HEK293T (cell line): ENCODE measurements around the gene SLC7A6OS.

ENCODE experiments used
- CTCF ChIA-PET: fragments of 350-600 bp; formaldehyde crosslinking; extraction: SDS; loops from one replicate; lab custom pipeline; 2021; ENCODE audit warnings: antibody characterized with exemption, inconsistent platforms; lab: Yijun Ruan, JAX
- POLR2A ChIA-PET: fragments of 350-600 bp; formaldehyde crosslinking; extraction: SDS; loops from one replicate; lab custom pipeline; 2020; ENCODE audit warnings: antibody characterized with exemption, inconsistent platforms; lab: Yijun Ruan, JAX
- DNase-seq: peaks from one replicate; pipeline ENCODE4 v3.0.0; 2012; ENCODE audit warnings: mixed read lengths; ENCODE audit errors: extremely low spot score
- BHLHE40 ChIP-seq: fragments of 450-650 bp; IDR thresholded peaks from 2 replicates; pipeline ENCODE4 v1.6.1; 2016; ENCODE audit warnings: mild to moderate bottlenecking, moderate library complexity, borderline replicate concordance
- FOXA1 ChIP-seq: fragments of 450-650 bp; IDR thresholded peaks from 2 replicates; pipeline ENCODE4 v1.6.1; 2016; ENCODE audit warnings: mild to moderate bottlenecking
- L3MBTL2 ChIP-seq: fragments of 450-650 bp; conservative IDR thresholded peaks from 2 replicates; pipeline ENCODE4 v1.6.1; 2016; ENCODE audit warnings: mild to moderate bottlenecking
- LEF1 ChIP-seq: fragments of 450-650 bp; IDR thresholded peaks from 2 replicates; pipeline ENCODE4 v1.6.1; 2017; ENCODE audit warnings: mild to moderate bottlenecking, borderline replicate concordance
- ZNF384 ChIP-seq: fragments of 450-650 bp; IDR thresholded peaks from 2 replicates; pipeline ENCODE4 v1.6.1; 2016

The SLC7A6OS gene

DNA sequence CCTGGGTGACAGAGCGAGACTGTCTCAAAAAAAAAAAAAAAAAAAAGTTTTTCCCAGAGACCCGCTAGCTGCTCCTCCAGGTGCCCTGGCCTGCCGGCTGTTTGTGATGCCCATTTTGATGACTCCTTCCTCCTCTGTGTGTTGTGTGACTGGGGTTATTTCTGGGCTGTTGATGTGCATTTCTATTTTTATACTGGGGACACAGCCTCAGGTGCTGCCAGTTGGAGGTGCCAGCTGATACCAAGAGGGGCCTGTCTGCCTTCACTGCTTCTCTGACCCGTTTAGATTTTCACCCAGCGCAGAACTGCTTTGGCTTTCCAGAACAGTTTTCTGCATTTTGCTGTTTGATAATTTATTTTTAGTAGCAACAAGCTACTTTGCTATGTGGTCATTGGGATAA, 58.9 kb downstream of the SLC7A6OS start:
- TF ChIP-seq ZNF384 (no peak), FOXA1 (no peak)
- ChIA-PET POLR2A (interaction anchor here (0.9 kb wide), 1 partner anchor 166 kb away, joined by 3 read pairs; the partner anchor contains the start of gene NFATC3), CTCF (interaction anchor here (1.6 kb wide), 1 partner anchor 12 kb away, joined by 6 read pairs; the partner anchor contains the start of gene SLC7A6)
- no peak for DNase-seq

DNA sequence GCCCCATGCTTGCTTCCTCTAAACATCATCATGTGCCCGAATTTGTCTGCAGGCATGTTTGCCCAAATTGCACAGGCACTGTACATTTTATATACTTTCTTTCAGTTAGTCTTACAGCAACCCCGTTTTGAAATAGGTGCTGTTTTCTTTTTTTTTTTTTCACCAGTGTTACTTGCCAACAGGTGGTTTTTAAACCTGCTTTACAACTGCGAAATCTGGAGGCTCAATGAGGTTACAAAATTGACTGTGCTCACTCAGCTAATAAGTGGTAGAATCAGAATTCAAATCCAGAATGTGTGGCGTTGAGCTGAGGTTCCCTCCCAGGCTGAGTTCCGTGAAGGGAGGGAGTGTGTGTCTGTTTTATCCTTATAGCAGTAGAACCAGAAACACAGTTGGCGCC, 59.8 kb downstream of the SLC7A6OS start:
- no peak for TF ChIP-seq L3MBTL2
- ChIA-PET POLR2A (interaction anchor here (1.6 to 2.0 kb wide), 2 partner anchors 11 to 13 kb away, joined by 4 to 6 read pairs; partner anchors contain the start of gene SLC7A6), CTCF (interaction anchor here (1.6 kb wide), 1 partner anchor 13 kb away, joined by 6 read pairs; the partner anchor contains the start of gene SLC7A6)
- DNase-seq: no peak

DNA sequence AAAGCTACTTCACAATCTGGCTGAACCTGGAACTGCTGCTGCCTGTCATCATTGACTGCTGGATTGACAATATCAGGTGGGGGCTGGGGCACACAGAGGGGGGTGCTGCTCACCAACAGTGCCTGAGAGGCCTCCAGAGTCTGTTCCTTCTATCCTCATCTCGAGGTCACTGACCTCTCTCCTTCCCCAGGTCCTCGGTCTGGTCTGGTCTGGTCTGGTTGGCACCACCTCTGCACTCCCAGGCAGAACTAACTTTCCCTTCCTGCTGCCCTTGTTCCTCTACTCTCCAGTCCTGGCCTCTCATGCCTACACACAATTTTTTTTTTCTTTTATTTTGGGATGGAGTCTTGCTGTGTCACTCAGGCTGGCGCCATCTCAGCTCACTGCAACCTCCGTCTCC, 61.4 kb downstream of the SLC7A6OS start:
- DNase-seq: no peak
- TF ChIP-seq LEF1 (no peak), BHLHE40 (no peak)
- ChIA-PET POLR2A (interaction anchor here (1.6 to 2.0 kb wide), 2 partner anchors 12 to 14 kb away, joined by 4 to 6 read pairs; partner anchors contain the start of gene SLC7A6), CTCF (no interaction called here)
